Mammary epithelial cell (primary cell): ENCODE data around the gene PKIG.

Experiments
- CTCF ChIP-seq, 2 donors: IDR thresholded peaks in 1 of 2; conservative IDR thresholded peaks in 1 of 2; 2 replicates each; pipeline ENCODE4 v1.5.1; 2011 to 2012; ENCODE audit warnings: inconsistent platforms in 2 of 2, low read length in 2 of 2, mild to moderate bottlenecking in 2 of 2, control low read depth in 1 of 2, low read depth in 1 of 2; ENCODE audit not compliant: insufficient read depth in 1 of 2; ENCODE audit errors: extremely low read depth in 1 of 2
- EZH2 ChIP-seq: IDR thresholded peaks from 2 replicates; pipeline ENCODE4 v1.6.1; 2012; ENCODE audit warnings: low read length, inconsistent platforms, borderline replicate concordance

- TF ChIP-seq EZH2 (no peak), CTCF (conservative IDR thresholded peaks at IDR 0.05 in 1 of 2, IDR thresholded peaks at IDR 0.05 in 1 of 2; ENCODE audit: extremely low read depth in 1 of 2, insufficient read depth in 1 of 2, low read depth in 1 of 2, low read length in 2 of 2) (no peak)
Measured at GRCh38 chr20:44561876-44562275, 20.5 kb upstream of the PKIG start.
